WI38 (cell line): ENCODE measurements around the gene CTIF.
A peak's percentile ranks its signal among the peaks of the same experiment; 100 is the strongest.

Experiments used
- H3K4me3 ChIP-seq: 2 replicates; pipeline ENCODE4 v1.5.1; 2011; ENCODE audit warnings: low read depth, mild to moderate bottlenecking, control low read depth, low read length
- TF ChIP-seq, protein P1 (sequence below): IDR thresholded peaks from 2 replicates; pipeline ENCODE4 v1.5.1; 2012; ENCODE audit warnings: low read depth, mild to moderate bottlenecking, control low read depth, low read length

CTIF gene

DNA sequence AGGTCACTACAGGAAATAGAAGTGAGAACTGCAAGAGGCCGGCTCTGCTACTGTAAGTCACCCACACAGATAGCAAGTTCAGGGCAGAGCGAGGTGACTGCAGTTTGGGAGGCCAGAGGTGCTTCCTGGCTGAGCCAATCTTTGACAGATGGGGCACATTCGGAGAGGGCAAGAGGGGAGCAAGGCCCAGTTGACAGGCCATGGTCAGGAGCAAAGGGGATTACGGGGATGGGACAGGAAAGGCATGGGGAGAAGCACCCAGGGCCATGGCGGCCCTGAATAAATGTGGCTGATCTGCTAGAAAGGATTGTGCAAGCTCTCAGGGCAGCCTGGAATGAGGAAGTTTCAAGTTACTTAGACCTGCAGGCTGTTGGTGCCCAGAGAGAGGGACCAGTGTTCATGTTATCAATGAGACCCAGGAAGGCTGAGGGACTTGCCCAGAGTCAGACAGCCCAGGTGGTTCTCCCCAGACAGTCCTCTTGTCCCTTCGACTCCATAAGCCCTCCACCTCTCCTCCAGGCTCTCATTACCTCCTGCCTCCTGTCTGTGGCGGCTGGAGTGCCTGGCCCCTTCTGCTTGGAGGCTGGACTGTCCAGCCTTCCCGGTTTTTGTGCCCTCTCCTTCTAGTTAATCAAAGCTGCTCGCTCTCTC lies 123.3 kb downstream of the CTIF start:
- TF ChIP-seq, protein P1, sequence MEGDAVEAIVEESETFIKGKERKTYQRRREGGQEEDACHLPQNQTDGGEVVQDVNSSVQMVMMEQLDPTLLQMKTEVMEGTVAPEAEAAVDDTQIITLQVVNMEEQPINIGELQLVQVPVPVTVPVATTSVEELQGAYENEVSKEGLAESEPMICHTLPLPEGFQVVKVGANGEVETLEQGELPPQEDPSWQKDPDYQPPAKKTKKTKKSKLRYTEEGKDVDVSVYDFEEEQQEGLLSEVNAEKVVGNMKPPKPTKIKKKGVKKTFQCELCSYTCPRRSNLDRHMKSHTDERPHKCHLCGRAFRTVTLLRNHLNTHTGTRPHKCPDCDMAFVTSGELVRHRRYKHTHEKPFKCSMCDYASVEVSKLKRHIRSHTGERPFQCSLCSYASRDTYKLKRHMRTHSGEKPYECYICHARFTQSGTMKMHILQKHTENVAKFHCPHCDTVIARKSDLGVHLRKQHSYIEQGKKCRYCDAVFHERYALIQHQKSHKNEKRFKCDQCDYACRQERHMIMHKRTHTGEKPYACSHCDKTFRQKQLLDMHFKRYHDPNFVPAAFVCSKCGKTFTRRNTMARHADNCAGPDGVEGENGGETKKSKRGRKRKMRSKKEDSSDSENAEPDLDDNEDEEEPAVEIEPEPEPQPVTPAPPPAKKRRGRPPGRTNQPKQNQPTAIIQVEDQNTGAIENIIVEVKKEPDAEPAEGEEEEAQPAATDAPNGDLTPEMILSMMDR, result no peak
- H3K4me3 ChIP-seq, result no peak overlapping the region

DNA sequence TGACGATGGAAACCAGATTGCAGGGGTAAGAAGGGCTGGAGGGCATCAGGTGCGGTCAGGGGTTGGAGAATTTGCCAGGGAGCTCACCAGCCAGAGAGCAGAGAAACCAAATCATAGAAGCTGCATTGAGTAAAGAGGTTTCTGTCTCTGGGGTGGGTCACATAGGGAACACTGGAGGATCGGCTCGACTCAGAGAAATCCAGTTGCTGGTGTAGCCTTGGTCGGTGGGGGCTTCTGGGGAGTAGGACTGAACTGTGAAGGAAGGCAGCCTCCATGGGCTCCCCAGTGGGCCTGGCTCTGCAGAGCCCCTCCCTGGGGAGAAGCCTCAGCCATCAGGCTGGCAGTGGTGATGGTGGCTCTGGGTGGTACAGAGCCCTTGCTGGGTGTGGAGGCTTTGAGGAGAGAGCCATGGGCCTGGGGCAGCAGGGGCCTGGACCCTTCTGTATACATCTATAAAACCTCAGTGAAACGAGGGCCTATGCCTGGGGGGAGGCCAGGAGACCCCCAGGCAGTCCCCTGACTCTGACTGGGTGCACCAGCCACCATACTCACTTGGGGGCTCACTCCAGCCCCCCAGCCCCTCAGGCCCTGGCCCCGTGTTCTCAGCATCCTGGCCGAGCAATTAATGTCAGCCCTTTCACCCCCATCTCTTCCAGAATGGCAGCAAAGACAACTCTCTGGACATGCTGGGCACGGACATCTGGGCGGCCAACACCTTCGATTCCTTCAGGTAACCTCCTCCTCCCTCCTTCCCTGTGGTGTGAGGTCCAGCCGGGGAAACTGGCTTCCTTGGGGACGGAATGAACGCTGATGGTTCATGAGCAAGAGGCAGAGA lies 124.5 kb downstream of the CTIF start:
- TF ChIP-seq, protein P1, result no peak
- no peak overlapping the region for H3K4me3 ChIP-seq

DNA sequence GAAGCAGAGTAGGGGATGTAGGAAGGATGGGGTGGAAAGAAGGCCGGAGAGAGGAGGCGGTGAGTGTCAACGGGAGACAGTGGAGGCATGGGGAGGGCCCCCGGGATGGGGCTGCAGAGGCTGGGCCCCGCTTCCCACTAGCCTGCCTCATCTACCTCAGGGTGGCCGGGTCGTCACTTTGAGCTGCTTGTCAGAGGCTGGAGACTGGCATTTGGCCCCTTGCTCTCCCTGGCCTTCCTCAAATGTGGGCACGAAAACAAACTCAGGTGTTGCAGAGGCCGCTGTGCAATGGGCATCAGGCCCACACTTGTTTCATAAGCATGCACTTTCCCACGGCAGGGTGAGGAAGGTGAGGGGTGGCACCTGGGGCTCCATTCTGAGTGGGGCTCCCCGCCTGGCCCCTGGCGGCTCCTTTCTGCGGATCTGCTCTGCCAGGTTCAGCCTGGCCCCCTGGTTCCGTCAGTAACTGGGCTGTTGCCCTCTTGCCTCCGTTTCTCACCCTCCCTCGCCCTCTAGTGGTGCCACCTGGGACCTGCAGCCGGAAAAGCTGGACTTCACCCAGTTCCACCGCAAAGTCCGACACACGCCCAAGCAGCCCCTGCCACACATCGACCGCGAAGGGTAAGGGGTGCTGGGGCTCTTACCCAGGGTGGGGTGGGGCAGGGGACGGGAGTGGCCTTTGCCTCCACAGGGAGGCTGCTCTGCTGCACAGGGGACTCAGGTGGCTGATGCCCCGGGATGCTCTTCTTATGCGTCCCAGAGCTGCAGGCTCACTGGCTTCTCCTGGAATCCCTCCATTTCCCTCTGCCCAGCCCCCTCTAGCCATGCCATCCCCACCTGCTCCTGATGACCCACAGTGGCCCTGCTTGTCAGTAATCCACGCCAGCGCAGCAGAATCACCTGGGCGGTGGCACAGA lies 125.4 kb downstream of the CTIF start:
- no peak overlapping the region for H3K4me3 ChIP-seq
- TF ChIP-seq, protein P1, result peak; percentile 93

DNA sequence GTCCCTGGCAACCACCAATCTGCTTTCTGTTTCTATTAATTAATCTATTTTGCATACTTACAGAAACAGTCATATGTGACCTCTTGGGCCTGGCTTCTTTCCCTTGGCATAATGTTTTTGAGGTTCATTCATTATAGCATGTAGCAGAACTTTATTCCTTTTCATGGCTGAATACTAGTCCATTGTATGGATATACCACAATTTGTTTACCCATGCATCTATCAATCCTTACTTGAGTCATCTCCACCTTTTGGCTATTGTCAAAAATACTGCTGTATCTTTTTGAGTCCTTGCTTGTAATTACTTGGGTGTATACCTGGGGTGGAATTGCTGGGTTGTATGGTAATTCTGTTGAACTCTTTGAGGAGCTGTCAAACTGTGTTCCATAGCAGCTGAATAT lies 126.8 kb downstream of the CTIF start:
- TF ChIP-seq, protein P1, result no peak
- H3K4me3 ChIP-seq, result no peak overlapping the region

DNA sequence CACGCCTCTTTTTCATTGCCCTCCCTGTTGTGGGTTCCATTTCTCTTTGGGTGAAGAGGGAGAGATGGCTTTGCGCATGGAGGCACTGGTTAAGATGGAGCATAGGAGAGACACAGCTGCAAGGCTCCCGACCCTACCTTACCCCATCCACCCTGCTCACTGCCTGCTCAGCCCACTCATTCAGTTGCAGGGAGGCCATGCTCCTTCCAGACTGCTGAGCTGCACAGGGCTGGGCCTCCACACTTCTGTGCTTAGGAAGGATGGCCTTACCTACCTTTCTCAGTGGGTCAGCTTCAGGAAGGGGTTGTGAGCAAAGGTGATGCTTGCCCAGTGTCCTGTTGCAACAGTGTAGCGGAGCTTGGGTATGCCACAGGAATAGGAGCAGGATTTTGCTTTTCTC lies 127.8 kb downstream of the CTIF start:
- no peak overlapping the region for H3K4me3 ChIP-seq
- TF ChIP-seq, protein P1, result no peak

DNA sequence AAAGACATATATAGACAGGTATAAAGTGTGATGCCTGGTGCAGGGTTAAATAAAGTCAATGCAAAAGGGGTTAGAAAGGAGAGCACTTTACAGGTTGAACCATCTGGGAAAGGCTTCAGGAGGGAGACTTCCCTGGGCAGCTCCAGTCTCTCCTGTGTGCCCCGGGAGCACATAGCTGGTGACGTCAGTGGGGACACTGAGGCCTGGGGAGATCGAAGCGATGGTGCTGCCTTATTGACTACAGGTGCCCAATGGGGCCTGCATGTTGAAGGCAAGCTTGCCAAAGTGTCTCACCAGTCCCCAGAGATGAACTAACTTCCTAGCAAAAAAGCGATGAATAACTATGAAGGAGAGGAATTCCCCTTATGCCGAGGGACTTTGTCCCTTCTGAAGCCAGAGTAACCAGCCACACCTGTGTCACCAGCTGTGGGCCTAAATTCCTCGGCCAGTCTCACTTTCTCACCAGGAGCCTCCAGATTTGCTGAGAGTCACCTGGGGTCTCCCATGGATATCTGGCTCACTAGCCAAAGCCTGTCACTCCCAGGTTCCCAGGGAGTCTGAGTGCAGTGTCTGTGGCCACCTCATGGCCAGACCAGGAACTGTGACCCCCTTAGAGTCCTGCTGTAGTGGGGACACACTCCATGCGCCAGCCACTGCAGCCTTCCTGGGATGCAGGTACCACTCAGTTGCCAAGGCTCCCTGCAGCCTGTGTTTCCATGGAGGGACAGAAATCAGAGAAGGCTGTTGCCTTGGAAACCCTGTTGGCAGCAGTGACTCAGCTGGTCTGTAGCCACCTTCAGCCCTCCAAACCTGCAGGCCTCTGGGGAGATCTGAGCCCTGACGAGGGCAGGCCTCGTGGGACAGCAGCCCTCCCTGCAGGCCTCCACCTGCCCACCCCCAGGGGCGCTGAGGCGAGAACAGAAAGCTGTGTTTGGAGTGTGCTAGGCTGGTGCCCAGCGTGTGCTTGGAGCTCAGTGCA lies 128.7 kb downstream of the CTIF start:
- TF ChIP-seq, protein P1, result peak; percentile 46; the same call in 1 of the 2 replicates
- no peak overlapping the region for H3K4me3 ChIP-seq
